GM12878 (cell line): ENCODE results near the gene TNIP2. TPM values are rescaled to one million over a fixed set of nuclear protein-coding genes. Genes with fewer than 3 reads are reported as not detected.

ENCODE experiments used
- GATAD2B ChIP-seq: fragments of 450-650 bp; conservative IDR thresholded peaks from 2 replicates; pipeline ENCODE4 v1.6.1; 2017; ENCODE audit warnings: low read depth, mild to moderate bottlenecking, moderate library complexity
- HDGF ChIP-seq: fragments of 450-650 bp; IDR thresholded peaks from 2 replicates; pipeline ENCODE4 v1.6.1; 2016; ENCODE audit warnings: antibody characterized with exemption
- IKZF1 ChIP-seq: fragments of 450-650 bp; conservative IDR thresholded peaks from 2 replicates; pipeline ENCODE4 v1.6.1; 2017; ENCODE audit warnings: antibody characterized with exemption, mild to moderate bottlenecking
- JUNB ChIP-seq: IDR thresholded peaks from 2 replicates; pipeline ENCODE4 v1.6.1; 2016; ENCODE audit warnings: antibody characterized with exemption, mild to moderate bottlenecking
- JUND ChIP-seq: IDR thresholded peaks from 2 replicates; pipeline ENCODE4 v1.6.1; 2012; ENCODE audit warnings: low read depth, mild to moderate bottlenecking, low read length, improper control_type of control experiment, moderate library complexity
- NBN ChIP-seq: fragments of 450-650 bp; IDR thresholded peaks from 2 replicates; pipeline ENCODE4 v1.6.1; 2016
- NR2C1 ChIP-seq: fragments of 450-650 bp; IDR thresholded peaks from 2 replicates; pipeline ENCODE4 v1.6.1; 2017; ENCODE audit warnings: antibody characterized with exemption, mild to moderate bottlenecking, moderate library complexity
- PML ChIP-seq: IDR thresholded peaks from 2 replicates; pipeline ENCODE4 v1.6.1; 2012; ENCODE audit warnings: low read length, inconsistent platforms
- POLR2AphosphoS5 ChIP-seq: IDR thresholded peaks from 2 replicates; pipeline ENCODE4 v1.6.1; 2011; ENCODE audit warnings: mild to moderate bottlenecking, low read length, inconsistent platforms
- SIX5 ChIP-seq: IDR thresholded peaks from 2 replicates; pipeline ENCODE4 v1.6.1; 2011; ENCODE audit warnings: mild to moderate bottlenecking, low read depth, low read length, moderate library complexity; ENCODE audit not compliant: severe bottlenecking
- SPI1 ChIP-seq: IDR thresholded peaks from 2 replicates; pipeline ENCODE4 v1.6.1; 2011; ENCODE audit warnings: low read depth, mild to moderate bottlenecking, low read length, moderate library complexity, borderline replicate concordance; ENCODE audit not compliant: insufficient read depth
- TBL1XR1 ChIP-seq: IDR thresholded peaks from 2 replicates; pipeline ENCODE4 v1.6.1; 2012; ENCODE audit warnings: low read depth, low read length, improper control_type of control experiment
- polyA plus RNA-seq, 11 experiments: library from polyadenylated mRNA; depleted of rRNA in 4 of 11; unstranded in 6 of 11; stranded (reverse) in 5 of 11; fragments of >200 nt; fragmentation: Nextera tagmentation in 4 of 11; fragmentation: Illumina TruSeq in 1 of 11; extraction: Ambion mirVana in 4 of 11; extraction: Trizol in 1 of 11; gene quantifications; 1 replicate in 1 of 11; 2 replicates in 10 of 11; pipeline versions ENCODE4 v1.2.1 to v1.2.3, GENCODE V29; 2011 to 2016; ENCODE audit warnings: inconsistent platforms in 2 of 11, missing spikeins in 2 of 11, low read depth in 1 of 11
- total RNA-seq, 4 experiments: library from RNA; depleted of rRNA in 3 of 4; stranded (reverse); fragments of >200 nt in 3 of 4; fragmentation: Illumina TruSeq in 1 of 4; extraction: Trizol in 1 of 4; gene quantifications; 2 replicates each; pipeline versions ENCODE4 v1.2.1 to v1.2.3, GENCODE V29; 2013 to 2021
- TF ChIP-seq, protein P1 (sequence below): IDR thresholded peaks from 2 replicates; pipeline ENCODE4 v1.6.1; 2012; ENCODE audit warnings: low read depth, low read length, improper control_type of control experiment
- TF ChIP-seq, protein P2 (sequence below): fragments of 450-650 bp; formaldehyde crosslinking; IDR thresholded peaks from 2 replicates; pipeline ENCODE4 v1.5.0; 2022; ENCODE audit warnings: mild to moderate bottlenecking, missing genetic modification characterization
- TF ChIP-seq, protein P3 (sequence below): IDR thresholded peaks from 2 replicates; pipeline ENCODE4 v1.6.1; 2011; ENCODE audit warnings: borderline replicate concordance, low read depth, mild to moderate bottlenecking, moderate library complexity, low read length; ENCODE audit not compliant: insufficient read depth, poor library complexity, severe bottlenecking
- TF ChIP-seq, protein P4 (sequence below): fragments of 450-650 bp; IDR thresholded peaks from 2 replicates; pipeline ENCODE4 v1.6.1; 2017; ENCODE audit warnings: mild to moderate bottlenecking, moderate library complexity
- TF ChIP-seq, protein P5 (sequence below): fragments of 450-650 bp; IDR thresholded peaks from 2 replicates; pipeline ENCODE4 v1.6.1; 2017; ENCODE audit warnings: low read depth, mild to moderate bottlenecking, moderate library complexity

Gene TNIP2
- total and polyA plus RNA-seq, 10 of the 15 experiments (the other 5 are each of a cell fraction or from before 2014, with no cell fraction given): 1.4 to 64.9 (median 45.5) TPM

DNA sequence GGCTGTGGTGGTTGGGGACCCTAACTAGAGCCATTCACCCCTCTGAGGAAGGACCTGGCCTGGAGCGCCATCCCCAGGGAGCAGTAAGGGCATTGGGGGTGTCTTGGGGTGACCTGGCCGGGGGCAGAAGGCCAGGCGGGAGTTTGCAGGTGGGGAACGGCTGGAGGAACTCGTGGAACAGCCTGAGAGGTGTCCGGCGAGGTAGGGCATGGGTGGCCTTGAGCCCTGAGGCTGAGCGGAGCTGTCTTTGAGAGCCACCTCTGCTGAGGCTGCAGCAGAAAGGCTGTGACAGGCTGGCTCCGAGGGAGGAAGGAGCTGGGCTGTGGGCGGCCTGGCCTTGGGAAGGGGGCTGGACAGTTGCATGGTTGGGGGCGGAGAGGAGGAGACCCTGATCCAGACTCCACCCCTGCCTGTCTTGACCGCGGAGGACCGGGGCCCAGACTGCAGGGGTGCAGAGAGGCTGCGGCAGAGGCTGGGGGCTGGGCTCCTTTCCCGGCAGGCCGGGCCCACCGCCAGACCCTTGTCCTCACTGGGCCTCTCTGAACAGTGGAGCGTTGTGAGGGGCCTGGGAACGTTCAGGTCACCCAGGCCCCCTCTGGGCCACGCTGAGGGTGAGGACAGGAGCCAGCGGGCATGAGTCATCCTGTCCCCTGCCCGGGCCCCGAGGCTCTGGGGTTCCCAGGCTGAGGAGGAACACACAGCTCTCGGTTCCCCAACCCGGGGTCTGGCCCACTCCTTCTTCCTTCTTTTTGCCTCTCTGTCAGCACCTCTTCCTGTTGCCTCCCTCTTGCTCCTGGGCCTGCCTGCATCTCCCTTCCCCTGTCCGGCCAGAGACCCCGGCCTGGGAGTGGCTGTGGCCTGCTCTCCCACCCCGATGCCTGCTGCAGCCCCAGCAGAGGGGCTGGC is 44.8 kb upstream of the TNIP2 start (continued):
- TF ChIP-seq IKZF1: peak; percentile 91
- no peak for TF ChIP-seq SIX5
- TF ChIP-seq JUNB: peak; percentile 46; the same call in 1 of the 2 replicates
- no peak for TF ChIP-seq PML
- TF ChIP-seq GATAD2B: peak; percentile 89
- TF ChIP-seq, protein P1, sequence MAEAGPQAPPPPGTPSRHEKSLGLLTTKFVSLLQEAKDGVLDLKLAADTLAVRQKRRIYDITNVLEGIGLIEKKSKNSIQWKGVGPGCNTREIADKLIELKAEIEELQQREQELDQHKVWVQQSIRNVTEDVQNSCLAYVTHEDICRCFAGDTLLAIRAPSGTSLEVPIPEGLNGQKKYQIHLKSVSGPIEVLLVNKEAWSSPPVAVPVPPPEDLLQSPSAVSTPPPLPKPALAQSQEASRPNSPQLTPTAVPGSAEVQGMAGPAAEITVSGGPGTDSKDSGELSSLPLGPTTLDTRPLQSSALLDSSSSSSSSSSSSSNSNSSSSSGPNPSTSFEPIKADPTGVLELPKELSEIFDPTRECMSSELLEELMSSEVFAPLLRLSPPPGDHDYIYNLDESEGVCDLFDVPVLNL: no peak
- TF ChIP-seq HDGF: 0 out of 2 replicates have a peak, but pooled peaks have one; percentile 16
- TF ChIP-seq, protein P2, sequence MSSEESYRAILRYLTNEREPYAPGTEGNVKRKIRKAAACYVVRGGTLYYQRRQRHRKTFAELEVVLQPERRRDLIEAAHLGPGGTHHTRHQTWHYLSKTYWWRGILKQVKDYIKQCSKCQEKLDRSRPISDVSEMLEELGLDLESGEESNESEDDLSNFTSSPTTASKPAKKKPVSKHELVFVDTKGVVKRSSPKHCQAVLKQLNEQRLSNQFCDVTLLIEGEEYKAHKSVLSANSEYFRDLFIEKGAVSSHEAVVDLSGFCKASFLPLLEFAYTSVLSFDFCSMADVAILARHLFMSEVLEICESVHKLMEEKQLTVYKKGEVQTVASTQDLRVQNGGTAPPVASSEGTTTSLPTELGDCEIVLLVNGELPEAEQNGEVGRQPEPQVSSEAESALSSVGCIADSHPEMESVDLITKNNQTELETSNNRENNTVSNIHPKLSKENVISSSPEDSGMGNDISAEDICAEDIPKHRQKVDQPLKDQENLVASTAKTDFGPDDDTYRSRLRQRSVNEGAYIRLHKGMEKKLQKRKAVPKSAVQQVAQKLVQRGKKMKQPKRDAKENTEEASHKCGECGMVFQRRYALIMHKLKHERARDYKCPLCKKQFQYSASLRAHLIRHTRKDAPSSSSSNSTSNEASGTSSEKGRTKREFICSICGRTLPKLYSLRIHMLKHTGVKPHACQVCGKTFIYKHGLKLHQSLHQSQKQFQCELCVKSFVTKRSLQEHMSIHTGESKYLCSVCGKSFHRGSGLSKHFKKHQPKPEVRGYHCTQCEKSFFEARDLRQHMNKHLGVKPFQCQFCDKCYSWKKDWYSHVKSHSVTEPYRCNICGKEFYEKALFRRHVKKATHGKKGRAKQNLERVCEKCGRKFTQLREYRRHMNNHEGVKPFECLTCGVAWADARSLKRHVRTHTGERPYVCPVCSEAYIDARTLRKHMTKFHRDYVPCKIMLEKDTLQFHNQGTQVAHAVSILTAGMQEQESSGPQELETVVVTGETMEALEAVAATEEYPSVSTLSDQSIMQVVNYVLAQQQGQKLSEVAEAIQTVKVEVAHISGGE: no peak
- peak; percentile 74 for TF ChIP-seq SPI1
- TF ChIP-seq, protein P3, sequence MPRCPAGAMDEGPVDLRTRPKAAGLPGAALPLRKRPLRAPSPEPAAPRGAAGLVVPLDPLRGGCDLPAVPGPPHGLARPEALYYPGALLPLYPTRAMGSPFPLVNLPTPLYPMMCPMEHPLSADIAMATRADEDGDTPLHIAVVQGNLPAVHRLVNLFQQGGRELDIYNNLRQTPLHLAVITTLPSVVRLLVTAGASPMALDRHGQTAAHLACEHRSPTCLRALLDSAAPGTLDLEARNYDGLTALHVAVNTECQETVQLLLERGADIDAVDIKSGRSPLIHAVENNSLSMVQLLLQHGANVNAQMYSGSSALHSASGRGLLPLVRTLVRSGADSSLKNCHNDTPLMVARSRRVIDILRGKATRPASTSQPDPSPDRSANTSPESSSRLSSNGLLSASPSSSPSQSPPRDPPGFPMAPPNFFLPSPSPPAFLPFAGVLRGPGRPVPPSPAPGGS: peak; percentile 69
- TF ChIP-seq, protein P4, sequence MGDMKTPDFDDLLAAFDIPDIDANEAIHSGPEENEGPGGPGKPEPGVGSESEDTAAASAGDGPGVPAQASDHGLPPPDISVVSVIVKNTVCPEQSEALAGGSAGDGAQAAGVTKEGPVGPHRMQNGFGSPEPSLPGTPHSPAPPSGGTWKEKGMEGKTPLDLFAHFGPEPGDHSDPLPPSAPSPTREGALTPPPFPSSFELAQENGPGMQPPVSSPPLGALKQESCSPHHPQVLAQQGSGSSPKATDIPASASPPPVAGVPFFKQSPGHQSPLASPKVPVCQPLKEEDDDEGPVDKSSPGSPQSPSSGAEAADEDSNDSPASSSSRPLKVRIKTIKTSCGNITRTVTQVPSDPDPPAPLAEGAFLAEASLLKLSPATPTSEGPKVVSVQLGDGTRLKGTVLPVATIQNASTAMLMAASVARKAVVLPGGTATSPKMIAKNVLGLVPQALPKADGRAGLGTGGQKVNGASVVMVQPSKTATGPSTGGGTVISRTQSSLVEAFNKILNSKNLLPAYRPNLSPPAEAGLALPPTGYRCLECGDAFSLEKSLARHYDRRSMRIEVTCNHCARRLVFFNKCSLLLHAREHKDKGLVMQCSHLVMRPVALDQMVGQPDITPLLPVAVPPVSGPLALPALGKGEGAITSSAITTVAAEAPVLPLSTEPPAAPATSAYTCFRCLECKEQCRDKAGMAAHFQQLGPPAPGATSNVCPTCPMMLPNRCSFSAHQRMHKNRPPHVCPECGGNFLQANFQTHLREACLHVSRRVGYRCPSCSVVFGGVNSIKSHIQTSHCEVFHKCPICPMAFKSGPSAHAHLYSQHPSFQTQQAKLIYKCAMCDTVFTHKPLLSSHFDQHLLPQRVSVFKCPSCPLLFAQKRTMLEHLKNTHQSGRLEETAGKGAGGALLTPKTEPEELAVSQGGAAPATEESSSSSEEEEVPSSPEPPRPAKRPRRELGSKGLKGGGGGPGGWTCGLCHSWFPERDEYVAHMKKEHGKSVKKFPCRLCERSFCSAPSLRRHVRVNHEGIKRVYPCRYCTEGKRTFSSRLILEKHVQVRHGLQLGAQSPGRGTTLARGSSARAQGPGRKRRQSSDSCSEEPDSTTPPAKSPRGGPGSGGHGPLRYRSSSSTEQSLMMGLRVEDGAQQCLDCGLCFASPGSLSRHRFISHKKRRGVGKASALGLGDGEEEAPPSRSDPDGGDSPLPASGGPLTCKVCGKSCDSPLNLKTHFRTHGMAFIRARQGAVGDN: 0 out of 2 replicates have a peak, but pooled peaks have one; percentile 10
- TF ChIP-seq TBL1XR1: no peak
- peak; percentile 47; the same call in 1 of the 2 replicates for TF ChIP-seq POLR2AphosphoS5
- TF ChIP-seq, protein P5, sequence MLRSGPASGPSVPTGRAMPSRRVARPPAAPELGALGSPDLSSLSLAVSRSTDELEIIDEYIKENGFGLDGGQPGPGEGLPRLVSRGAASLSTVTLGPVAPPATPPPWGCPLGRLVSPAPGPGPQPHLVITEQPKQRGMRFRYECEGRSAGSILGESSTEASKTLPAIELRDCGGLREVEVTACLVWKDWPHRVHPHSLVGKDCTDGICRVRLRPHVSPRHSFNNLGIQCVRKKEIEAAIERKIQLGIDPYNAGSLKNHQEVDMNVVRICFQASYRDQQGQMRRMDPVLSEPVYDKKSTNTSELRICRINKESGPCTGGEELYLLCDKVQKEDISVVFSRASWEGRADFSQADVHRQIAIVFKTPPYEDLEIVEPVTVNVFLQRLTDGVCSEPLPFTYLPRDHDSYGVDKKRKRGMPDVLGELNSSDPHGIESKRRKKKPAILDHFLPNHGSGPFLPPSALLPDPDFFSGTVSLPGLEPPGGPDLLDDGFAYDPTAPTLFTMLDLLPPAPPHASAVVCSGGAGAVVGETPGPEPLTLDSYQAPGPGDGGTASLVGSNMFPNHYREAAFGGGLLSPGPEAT: peak; percentile 59
- peak; percentile 37; the same call in 1 of the 2 replicates for TF ChIP-seq JUND
- peak; percentile 56 for TF ChIP-seq NBN
- TF ChIP-seq NR2C1: no peak
- TF ChIP-seq, all 136 proteins: peak for 23
